ENCODE results near the gene RNF5.

DNA sequence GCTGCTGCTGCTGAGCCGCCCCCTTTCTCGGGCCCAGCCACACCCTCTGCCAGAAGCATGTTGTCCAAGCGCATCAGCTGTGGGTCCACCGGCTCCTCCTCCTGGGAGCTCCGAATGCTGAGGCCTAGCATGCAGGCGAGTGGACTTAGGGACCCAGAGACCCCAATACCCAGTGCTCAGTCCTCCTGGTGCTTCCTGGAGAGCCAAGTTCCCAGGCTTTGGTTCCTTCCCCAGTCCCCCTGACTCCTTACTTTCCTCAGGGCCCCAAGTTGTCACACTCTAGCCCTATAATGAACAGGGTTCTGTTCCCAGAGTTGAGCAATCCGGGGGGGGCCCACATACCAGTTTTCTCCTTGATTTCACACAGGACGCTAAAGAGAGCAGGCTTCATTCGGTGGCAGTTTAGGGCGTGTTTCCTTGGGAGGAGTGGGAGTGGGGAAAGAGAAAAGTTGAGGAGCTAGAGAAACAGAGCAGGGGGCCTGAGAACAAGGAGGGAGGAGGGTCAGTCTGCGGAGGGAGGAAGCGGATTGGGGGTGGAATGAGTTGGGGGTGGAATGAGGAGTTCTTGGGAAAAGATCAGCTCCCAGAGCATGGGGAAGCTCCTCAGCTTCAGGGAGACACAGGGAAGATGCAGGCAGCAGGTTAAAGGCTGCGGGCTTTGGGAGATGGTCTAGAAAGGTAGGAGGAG, 10.3 kb downstream of the RNF5 start:
- TF ChIP-seq, protein P1, sequence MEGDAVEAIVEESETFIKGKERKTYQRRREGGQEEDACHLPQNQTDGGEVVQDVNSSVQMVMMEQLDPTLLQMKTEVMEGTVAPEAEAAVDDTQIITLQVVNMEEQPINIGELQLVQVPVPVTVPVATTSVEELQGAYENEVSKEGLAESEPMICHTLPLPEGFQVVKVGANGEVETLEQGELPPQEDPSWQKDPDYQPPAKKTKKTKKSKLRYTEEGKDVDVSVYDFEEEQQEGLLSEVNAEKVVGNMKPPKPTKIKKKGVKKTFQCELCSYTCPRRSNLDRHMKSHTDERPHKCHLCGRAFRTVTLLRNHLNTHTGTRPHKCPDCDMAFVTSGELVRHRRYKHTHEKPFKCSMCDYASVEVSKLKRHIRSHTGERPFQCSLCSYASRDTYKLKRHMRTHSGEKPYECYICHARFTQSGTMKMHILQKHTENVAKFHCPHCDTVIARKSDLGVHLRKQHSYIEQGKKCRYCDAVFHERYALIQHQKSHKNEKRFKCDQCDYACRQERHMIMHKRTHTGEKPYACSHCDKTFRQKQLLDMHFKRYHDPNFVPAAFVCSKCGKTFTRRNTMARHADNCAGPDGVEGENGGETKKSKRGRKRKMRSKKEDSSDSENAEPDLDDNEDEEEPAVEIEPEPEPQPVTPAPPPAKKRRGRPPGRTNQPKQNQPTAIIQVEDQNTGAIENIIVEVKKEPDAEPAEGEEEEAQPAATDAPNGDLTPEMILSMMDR (IDR thresholded peaks at IDR 0.05): no peak
- TF ChIP-seq EZH2 (IDR thresholded peaks at IDR 0.05; ENCODE audit: borderline replicate concordance, insufficient read depth, low read depth, low read length, poor library complexity, severe bottlenecking): no peak

Measured in B cell (primary cell).